ENCODE measurements around the gene CFB.

The CFB gene

DNA sequence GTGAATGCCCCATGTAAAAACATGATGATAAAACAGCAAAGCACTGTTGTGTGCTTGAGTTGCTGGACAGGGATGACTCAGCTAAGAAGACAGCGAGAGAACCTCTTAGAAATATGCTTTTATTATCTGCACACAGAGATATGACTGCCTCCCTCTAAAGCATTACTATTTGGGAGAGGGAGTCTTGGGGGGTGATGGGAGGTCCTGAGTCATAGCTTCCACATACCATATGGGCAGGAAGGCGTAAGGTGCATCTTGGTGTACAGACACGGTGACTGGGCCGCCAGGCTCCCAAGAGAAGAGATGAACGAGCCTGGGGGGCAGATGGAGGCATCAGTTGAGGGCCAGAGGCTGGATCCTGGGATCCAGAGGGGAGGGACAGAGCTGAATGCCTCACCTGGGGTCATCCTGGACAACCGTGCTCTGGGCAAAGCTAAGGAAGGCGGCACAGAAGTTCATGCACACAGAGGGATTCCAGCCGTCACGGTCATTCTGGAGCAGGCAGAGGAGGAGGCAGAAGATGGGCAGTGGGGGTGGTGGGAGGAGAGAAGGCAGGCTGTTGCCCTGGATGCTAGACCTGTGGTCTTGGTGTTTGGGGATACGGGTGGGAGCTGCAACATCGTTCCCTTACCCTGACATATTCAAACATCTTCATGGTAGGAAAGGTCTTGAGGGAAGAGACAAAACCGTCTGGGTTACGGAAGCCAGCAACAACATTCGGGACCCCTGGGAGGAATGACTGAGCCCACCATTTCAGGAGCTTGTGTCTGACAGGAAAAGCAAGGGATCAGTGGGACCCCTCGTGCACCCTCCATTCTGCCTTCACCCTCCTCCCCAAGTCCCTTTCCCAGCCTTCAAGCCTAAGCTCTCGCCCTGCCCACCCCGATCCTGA, 24.1 kb downstream of the CFB start:
- no peak for ATAC-seq
- TF ChIP-seq ZNF8 (CRISPR knock-in tag; IDR thresholded peaks at IDR 0.05) (no peak), ZFP30 (CRISPR knock-in tag; IDR thresholded peaks at IDR 0.05) (no peak), SNAI2 (CRISPR knock-in tag; IDR thresholded peaks at IDR 0.05) (no peak), ISL1 (CRISPR knock-in tag; IDR thresholded peaks at IDR 0.05) (no peak), TOX (CRISPR knock-in tag; IDR thresholded peaks at IDR 0.05; ENCODE audit: borderline replicate concordance) (no peak), BACH2 (CRISPR knock-in tag; IDR thresholded peaks at IDR 0.05; ENCODE audit: borderline replicate concordance) (no peak), ARNTL (CRISPR knock-in tag; IDR thresholded peaks at IDR 0.05; ENCODE audit: borderline replicate concordance, low read depth) (no peak), ZC3H10 (CRISPR knock-in tag; IDR thresholded peaks at IDR 0.05) (no peak), TCF4 (CRISPR knock-in tag; IDR thresholded peaks at IDR 0.05; ENCODE audit: borderline replicate concordance) (no peak)
- TF ChIP-seq, protein P1, sequence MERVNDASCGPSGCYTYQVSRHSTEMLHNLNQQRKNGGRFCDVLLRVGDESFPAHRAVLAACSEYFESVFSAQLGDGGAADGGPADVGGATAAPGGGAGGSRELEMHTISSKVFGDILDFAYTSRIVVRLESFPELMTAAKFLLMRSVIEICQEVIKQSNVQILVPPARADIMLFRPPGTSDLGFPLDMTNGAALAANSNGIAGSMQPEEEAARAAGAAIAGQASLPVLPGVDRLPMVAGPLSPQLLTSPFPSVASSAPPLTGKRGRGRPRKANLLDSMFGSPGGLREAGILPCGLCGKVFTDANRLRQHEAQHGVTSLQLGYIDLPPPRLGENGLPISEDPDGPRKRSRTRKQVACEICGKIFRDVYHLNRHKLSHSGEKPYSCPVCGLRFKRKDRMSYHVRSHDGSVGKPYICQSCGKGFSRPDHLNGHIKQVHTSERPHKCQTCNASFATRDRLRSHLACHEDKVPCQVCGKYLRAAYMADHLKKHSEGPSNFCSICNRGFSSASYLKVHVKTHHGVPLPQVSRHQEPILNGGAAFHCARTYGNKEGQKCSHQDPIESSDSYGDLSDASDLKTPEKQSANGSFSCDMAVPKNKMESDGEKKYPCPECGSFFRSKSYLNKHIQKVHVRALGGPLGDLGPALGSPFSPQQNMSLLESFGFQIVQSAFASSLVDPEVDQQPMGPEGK (CRISPR knock-in tag; IDR thresholded peaks at IDR 0.05; ENCODE audit: borderline replicate concordance): no peak
- TF ChIP-seq, protein P2, sequence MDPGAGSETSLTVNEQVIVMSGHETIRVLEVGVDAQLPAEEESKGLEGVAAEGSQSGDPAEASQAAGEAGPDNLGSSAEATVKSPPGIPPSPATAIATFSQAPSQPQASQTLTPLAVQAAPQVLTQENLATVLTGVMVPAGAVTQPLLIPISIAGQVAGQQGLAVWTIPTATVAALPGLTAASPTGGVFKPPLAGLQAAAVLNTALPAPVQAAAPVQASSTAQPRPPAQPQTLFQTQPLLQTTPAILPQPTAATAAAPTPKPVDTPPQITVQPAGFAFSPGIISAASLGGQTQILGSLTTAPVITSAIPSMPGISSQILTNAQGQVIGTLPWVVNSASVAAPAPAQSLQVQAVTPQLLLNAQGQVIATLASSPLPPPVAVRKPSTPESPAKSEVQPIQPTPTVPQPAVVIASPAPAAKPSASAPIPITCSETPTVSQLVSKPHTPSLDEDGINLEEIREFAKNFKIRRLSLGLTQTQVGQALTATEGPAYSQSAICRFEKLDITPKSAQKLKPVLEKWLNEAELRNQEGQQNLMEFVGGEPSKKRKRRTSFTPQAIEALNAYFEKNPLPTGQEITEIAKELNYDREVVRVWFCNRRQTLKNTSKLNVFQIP (CRISPR knock-in tag; IDR thresholded peaks at IDR 0.05; ENCODE audit: borderline replicate concordance, low read depth): no peak
- TF ChIP-seq, protein P3, sequence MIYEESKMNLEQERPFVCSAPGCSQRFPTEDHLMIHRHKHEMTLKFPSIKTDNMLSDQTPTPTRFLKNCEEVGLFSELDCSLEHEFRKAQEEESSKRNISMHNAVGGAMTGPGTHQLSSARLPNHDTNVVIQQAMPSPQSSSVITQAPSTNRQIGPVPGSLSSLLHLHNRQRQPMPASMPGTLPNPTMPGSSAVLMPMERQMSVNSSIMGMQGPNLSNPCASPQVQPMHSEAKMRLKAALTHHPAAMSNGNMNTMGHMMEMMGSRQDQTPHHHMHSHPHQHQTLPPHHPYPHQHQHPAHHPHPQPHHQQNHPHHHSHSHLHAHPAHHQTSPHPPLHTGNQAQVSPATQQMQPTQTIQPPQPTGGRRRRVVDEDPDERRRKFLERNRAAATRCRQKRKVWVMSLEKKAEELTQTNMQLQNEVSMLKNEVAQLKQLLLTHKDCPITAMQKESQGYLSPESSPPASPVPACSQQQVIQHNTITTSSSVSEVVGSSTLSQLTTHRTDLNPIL (CRISPR knock-in tag; IDR thresholded peaks at IDR 0.05; ENCODE audit: low read depth): no peak
- TF ChIP-seq, protein P4, sequence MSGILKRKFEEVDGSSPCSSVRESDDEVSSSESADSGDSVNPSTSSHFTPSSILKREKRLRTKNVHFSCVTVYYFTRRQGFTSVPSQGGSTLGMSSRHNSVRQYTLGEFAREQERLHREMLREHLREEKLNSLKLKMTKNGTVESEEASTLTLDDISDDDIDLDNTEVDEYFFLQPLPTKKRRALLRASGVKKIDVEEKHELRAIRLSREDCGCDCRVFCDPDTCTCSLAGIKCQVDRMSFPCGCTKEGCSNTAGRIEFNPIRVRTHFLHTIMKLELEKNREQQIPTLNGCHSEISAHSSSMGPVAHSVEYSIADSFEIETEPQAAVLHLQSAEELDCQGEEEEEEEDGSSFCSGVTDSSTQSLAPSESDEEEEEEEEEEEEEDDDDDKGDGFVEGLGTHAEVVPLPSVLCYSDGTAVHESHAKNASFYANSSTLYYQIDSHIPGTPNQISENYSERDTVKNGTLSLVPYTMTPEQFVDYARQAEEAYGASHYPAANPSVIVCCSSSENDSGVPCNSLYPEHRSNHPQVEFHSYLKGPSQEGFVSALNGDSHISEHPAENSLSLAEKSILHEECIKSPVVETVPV (CRISPR knock-in tag; IDR thresholded peaks at IDR 0.05): no peak

GRCh38 chr6:31970604-31971271, 24.8 kb downstream of the CFB start:
- TF ChIP-seq RARB (CRISPR knock-in tag; IDR thresholded peaks at IDR 0.05): no peak
- TF ChIP-seq, protein P1 (CRISPR knock-in tag; IDR thresholded peaks at IDR 0.05; ENCODE audit: borderline replicate concordance): no peak
- no peak for TF ChIP-seq ARNTL (CRISPR knock-in tag; IDR thresholded peaks at IDR 0.05; ENCODE audit: borderline replicate concordance, low read depth)
- no peak for TF ChIP-seq TOX (CRISPR knock-in tag; IDR thresholded peaks at IDR 0.05; ENCODE audit: borderline replicate concordance)
- TF ChIP-seq, protein P5, sequence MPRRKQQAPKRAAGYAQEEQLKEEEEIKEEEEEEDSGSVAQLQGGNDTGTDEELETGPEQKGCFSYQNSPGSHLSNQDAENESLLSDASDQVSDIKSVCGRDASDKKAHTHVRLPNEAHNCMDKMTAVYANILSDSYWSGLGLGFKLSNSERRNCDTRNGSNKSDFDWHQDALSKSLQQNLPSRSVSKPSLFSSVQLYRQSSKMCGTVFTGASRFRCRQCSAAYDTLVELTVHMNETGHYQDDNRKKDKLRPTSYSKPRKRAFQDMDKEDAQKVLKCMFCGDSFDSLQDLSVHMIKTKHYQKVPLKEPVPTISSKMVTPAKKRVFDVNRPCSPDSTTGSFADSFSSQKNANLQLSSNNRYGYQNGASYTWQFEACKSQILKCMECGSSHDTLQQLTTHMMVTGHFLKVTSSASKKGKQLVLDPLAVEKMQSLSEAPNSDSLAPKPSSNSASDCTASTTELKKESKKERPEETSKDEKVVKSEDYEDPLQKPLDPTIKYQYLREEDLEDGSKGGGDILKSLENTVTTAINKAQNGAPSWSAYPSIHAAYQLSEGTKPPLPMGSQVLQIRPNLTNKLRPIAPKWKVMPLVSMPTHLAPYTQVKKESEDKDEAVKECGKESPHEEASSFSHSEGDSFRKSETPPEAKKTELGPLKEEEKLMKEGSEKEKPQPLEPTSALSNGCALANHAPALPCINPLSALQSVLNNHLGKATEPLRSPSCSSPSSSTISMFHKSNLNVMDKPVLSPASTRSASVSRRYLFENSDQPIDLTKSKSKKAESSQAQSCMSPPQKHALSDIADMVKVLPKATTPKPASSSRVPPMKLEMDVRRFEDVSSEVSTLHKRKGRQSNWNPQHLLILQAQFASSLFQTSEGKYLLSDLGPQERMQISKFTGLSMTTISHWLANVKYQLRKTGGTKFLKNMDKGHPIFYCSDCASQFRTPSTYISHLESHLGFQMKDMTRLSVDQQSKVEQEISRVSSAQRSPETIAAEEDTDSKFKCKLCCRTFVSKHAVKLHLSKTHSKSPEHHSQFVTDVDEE (CRISPR knock-in tag; IDR thresholded peaks at IDR 0.05): no peak
- no peak for TF ChIP-seq CSDC2 (CRISPR knock-in tag; IDR thresholded peaks at IDR 0.05)
- no peak for TF ChIP-seq SNAI2 (CRISPR knock-in tag; IDR thresholded peaks at IDR 0.05)
- no peak for TF ChIP-seq GLIS3 (CRISPR knock-in tag; IDR thresholded peaks at IDR 0.05)
- no peak for TF ChIP-seq PPARA (CRISPR knock-in tag; IDR thresholded peaks at IDR 0.05; ENCODE audit: borderline replicate concordance)
- ATAC-seq: peak; percentile 3; the same call in 2 of the 3 replicates
